AG04450 (cell line): ENCODE measurements around the gene LEP. TPM values are rescaled to one million over a fixed set of nuclear protein-coding genes. Genes with fewer than 3 reads are reported as not detected.

Experiments used
- CTCF ChIA-PET: fragments of 300-600, 350-600 bp; formaldehyde crosslinking; extraction: SDS; loops from one replicate; lab custom pipeline; 2022; ENCODE audit warnings: antibody characterized with exemption, inconsistent platforms; lab: Charles Lee
- POLR2A ChIA-PET: fragments of 350-600 bp; formaldehyde crosslinking; extraction: SDS; loops from one replicate; lab custom pipeline; 2021; ENCODE audit warnings: antibody characterized with exemption, inconsistent platforms; lab: Yijun Ruan, JAX
- DNase-seq: peaks from one replicate; pipeline ENCODE4 v3.0.0-alpha.2; 2011; ENCODE audit warnings: low read depth, low spot score
- H3K27ac ChIP-seq: one replicate; pipeline ENCODE4 v1.5.1; 2012; ENCODE audit warnings: low read depth, low read length, control low read depth
- H3K27me3 ChIP-seq: one replicate; pipeline ENCODE4 v1.6.0; 2012; ENCODE audit warnings: low read length; ENCODE audit not compliant: control insufficient read depth, insufficient read depth
- H3K4me3 ChIP-seq: 2 replicates; pipeline ENCODE4 v1.5.1; 2011; ENCODE audit warnings: mild to moderate bottlenecking, low read depth, low read length, control low read depth
- H3K9me3 ChIP-seq: 2 replicates; pipeline ENCODE4 v1.5.1; 2012; ENCODE audit warnings: low read length; ENCODE audit not compliant: control insufficient read depth, insufficient read depth
- polyA plus RNA-seq: library from polyadenylated mRNA; depleted of rRNA; stranded (reverse); fragments of >200 nt; gene quantifications from 2 replicates; pipeline ENCODE4 v1.2.3, GENCODE V29; 2011
- TF ChIP-seq, protein P1 (sequence below): IDR thresholded peaks from 2 replicates; pipeline ENCODE4 v1.5.1; 2011; ENCODE audit warnings: low read depth, low read length, control low read depth, inconsistent platforms

The LEP gene
- polyA plus RNA-seq, 1 experiment, result not detected

GRCh38 chr7:128251337-128251736 is 10.3 kb downstream of the LEP start:
- Histone ChIP-seq H3K9me3 (peaks cover 3% of the 10 kb centered on the region; the same call in 1 of the 2 replicates), H3K27me3 (peaks cover 31% of the 10 kb centered on the region), H3K27ac (no peak overlapping the region), H3K4me3 (no peak overlapping the region)
- DNase-seq, result no peak
- ChIA-PET POLR2A (no interaction called here), CTCF (no interaction called here)
- TF ChIP-seq, protein P1, sequence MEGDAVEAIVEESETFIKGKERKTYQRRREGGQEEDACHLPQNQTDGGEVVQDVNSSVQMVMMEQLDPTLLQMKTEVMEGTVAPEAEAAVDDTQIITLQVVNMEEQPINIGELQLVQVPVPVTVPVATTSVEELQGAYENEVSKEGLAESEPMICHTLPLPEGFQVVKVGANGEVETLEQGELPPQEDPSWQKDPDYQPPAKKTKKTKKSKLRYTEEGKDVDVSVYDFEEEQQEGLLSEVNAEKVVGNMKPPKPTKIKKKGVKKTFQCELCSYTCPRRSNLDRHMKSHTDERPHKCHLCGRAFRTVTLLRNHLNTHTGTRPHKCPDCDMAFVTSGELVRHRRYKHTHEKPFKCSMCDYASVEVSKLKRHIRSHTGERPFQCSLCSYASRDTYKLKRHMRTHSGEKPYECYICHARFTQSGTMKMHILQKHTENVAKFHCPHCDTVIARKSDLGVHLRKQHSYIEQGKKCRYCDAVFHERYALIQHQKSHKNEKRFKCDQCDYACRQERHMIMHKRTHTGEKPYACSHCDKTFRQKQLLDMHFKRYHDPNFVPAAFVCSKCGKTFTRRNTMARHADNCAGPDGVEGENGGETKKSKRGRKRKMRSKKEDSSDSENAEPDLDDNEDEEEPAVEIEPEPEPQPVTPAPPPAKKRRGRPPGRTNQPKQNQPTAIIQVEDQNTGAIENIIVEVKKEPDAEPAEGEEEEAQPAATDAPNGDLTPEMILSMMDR, result no peak

DNA sequence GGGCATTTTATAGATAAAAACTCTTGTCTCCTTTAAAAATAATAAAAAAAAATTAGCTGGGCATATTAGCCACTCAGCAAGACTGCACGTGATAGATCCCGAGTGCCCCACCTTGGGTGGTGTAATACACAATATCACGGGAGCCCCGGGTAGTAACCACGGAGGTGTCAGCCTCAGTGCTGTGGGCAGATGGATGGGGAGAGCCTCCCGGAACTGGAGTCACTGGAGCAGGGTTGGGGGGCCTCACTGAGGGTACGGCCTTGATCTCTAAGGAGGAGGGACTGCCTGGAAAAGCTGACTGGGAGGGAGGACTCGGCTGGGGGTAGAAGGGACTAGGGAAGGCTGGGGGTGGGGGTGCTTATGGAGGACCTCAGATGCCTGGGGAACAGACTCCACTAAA is 12.6 kb downstream of the LEP start:
- no peak for DNase-seq
- TF ChIP-seq, protein P1, result no peak
- ChIA-PET CTCF (no interaction called here), POLR2A (no interaction called here)
- H3K27me3 ChIP-seq, result peaks cover 34% of the 10 kb centered on the region
- H3K27ac ChIP-seq, result no peak overlapping the region
- peaks cover 3% of the 10 kb centered on the region; the same call in 1 of the 2 replicates for H3K9me3 ChIP-seq
- H3K4me3 ChIP-seq, result no peak overlapping the region

GRCh38 chr7:128254470-128254869 is 13.4 kb downstream of the LEP start:
- Histone ChIP-seq H3K27me3 (peaks cover 32% of the 10 kb centered on the region), H3K4me3 (no peak overlapping the region), H3K27ac (no peak overlapping the region), H3K9me3 (peaks cover 3% of the 10 kb centered on the region; the same call in 1 of the 2 replicates)
- ChIA-PET CTCF (no interaction called here), POLR2A (no interaction called here)
- TF ChIP-seq, protein P1, result no peak
- DNase-seq, result no peak

DNA sequence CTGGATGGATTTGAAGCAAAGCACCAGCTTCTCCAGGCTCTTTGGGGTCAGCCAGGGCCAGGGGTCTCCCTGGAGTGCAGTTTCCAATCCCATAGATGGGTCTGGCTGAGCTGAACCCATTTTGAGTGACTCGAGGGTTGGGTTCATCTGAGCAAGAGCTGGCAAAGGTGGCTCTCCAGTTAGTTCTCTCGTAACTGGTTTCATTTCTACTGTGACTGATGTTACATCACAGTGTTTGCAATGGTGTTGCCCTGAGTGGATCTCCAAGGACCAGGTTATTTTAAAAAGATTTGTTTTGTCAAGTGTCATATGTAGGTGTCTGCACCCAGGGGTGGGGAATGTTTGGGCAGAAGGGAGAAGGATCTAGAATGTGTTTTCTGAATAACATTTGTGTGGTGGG is 14.2 kb downstream of the LEP start:
- TF ChIP-seq, protein P1, result no peak
- ChIA-PET CTCF (no interaction called here), POLR2A (no interaction called here)

GRCh38 chr7:128257458-128257857 is 16.4 kb downstream of the LEP start:
- Histone ChIP-seq H3K9me3 (peaks cover 3% of the 10 kb centered on the region; the same call in 1 of the 2 replicates), H3K27me3 (peaks cover 23% of the 10 kb centered on the region), H3K4me3 (no peak overlapping the region), H3K27ac (no peak overlapping the region)
- TF ChIP-seq, protein P1, result no peak
- ChIA-PET POLR2A (no interaction called here), CTCF (interaction anchor here (0.7 kb wide), 1 partner anchor 47 kb away, joined by 3 read pairs; no protein-coding TSS in a partner anchor)
- no peak for DNase-seq

More for the DNA sequence above, 14.2 kb downstream of the LEP start:
- H3K27ac ChIP-seq, result no peak overlapping the region
- peaks cover 26% of the 10 kb centered on the region for H3K27me3 ChIP-seq
- DNase-seq, result no peak
- H3K9me3 ChIP-seq, result peaks cover 3% of the 10 kb centered on the region; the same call in 1 of the 2 replicates
- H3K4me3 ChIP-seq, result no peak overlapping the region
